NAMALWA (cell line): Measurements from ENCODE around the gene HSPB6.
"Not testable (repeated sequence)": the region's sequence is repeated elsewhere in the genome, so short reads cannot be mapped to it uniquely, and the experiment has no call there.

Experiments
- DNase-seq: peaks from one replicate; pipeline ENCODE4 v3.0.0-alpha.2; 2015; ENCODE audit warnings: low spot score

The HSPB6 gene, protein sequence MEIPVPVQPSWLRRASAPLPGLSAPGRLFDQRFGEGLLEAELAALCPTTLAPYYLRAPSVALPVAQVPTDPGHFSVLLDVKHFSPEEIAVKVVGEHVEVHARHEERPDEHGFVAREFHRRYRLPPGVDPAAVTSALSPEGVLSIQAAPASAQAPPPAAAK

DNA sequence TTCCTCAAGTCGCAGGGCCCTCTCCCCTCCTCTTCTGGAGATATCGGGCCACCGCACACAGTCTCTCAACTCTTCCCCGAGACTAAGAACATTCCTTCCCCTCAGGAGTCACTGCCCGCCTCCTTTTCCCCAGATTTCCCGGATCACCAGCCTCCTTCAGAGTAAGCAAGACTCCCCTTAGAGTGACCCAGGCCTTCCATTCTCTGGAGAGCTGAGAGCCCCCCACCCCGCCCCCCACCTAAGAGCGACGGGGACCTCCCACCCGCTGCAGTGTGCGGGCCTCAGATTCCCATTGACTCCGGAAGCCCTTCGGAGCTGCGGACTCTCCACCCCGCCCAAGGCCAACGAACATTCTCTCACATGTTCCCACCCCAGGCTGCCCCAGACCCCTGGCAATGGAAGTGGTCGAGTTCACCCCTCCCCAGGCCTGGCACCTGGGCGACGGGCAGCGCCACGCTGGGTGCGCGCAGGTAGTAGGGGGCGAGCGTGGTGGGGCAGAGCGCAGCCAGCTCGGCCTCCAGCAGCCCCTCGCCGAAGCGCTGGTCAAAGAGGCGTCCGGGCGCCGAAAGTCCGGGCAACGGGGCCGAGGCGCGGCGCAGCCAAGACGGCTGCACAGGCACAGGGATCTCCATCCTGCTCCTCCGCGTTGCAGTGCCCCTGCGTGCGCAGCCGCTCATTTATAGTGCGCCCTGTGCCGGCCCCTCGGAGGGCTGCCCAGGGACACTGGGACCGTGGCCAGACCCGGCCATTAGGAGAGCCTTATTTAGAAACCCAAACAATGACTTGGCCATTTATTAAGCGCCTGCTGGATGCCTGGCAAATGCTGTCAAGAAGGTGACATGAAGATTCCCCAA, at the start of gene HSPB6:
Gene HSPB6, minus strand, starts transcription at position 653 of the 854 bp plus-strand sequence. Its CDS starts 21 bp downstream, at position 632.
- no peak for DNase-seq

GRCh38 chr19:35806597-35806996, 49.8 kb upstream of the HSPB6 start:
- no peak for DNase-seq

GRCh38 chr19:35805526-35806102, 48.8 kb upstream of the HSPB6 start:
- no peak for DNase-seq

DNA sequence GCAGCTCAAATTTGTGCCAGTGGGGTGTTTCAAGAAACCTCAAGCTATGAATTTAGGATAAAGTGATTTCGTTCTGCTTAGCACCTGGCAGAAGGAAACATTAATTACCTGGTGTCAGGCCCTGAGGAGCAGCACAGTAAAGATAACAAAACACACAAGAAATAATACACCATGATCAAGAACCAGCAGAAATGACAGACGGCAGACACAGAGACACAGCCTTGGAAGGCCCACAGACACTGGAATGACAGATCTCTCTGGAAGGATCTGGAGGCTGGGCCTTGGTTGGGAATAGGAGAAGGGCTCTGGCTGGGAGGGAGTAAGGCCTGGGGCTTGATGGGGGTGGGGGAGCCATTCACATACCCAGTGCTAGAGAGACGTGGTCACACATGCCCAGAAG, 45.0 kb upstream of the HSPB6 start:
- no peak for DNase-seq

DNA sequence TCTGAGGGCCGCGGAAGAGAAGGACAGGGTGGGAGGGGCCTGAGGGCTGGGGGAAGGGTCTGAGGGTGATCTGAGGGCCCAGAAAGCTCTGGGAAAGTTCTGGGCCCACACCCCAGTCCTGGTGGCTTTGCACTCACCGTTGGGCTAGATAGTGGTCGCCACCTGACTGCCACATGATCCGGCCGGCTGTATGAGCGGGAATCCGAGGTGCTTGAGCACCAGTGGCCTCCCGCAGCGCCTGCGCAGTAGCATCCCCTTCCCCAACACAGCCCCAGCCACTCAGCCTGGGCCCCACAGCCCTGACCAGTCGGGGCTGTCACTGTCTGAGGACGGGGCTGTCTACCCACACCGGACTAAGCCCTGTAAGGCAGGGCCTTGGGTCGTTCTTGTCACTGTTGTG, 40.8 kb upstream of the HSPB6 start:
- DNase-seq, result no peak

DNA sequence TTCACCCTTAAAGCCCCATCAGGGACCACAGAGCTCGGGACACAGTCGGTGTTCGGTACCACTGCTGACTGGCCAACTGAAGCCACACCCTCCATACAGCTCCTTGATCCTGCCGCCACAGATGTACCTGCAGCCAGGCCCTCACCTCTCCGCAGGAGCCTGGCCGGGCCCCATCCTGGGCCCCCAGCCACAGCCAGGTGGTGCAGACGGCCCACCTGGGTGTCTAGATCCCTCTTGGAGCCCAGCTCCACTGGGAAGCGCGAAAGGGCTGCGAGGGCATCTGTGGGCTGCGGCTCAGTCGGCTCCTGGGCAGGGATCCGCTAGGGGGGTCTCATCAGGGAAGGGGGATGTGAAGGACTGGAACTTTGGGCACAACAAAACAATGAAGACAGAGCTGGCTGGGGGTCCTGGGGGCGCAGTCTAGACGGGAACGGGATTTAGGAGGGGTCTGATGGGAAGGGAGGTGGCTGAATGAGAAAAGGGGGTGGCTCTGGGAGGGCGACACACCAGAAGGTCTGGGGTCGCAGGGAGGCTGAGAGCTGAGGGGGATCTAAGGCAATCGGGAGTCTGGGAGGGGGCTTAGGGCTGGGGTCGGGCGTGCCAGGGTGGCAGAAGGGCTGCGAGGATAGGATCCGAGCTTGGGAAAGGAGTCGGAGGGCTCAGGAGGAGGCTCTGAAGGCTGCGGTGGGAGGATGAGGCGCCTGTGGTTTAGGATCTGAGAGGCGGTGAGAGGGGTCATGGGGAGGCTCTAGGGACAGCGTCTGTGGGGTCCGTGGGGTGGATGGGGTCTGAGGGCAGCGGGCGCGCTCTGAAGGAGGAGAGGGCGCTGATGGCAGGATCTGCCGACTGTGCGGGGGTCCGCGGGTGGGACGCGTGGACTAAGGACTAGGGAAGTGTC, 40.1 kb upstream of the HSPB6 start:
- no peak for DNase-seq

DNA sequence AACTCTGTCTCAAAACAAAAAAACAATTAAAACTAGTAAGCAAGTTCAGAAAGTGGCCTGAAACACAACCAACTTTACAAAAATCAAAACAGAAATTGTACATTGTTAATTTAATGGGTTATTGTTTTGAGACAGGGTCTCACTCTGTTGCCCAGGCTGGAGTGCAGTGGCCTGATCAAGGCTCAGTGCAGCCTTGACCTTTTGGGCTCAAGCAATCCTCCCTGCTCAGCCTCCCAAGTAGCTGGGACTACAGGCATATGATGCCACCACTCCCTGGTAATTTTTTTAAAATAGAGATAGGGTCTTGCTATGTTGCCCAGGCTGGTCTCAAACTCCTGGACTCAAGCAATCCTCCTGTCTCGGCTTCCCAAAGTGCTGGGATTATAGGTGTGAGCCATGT, 38.7 kb upstream of the HSPB6 start:
- DNase-seq, result not testable (repeated sequence)

DNA sequence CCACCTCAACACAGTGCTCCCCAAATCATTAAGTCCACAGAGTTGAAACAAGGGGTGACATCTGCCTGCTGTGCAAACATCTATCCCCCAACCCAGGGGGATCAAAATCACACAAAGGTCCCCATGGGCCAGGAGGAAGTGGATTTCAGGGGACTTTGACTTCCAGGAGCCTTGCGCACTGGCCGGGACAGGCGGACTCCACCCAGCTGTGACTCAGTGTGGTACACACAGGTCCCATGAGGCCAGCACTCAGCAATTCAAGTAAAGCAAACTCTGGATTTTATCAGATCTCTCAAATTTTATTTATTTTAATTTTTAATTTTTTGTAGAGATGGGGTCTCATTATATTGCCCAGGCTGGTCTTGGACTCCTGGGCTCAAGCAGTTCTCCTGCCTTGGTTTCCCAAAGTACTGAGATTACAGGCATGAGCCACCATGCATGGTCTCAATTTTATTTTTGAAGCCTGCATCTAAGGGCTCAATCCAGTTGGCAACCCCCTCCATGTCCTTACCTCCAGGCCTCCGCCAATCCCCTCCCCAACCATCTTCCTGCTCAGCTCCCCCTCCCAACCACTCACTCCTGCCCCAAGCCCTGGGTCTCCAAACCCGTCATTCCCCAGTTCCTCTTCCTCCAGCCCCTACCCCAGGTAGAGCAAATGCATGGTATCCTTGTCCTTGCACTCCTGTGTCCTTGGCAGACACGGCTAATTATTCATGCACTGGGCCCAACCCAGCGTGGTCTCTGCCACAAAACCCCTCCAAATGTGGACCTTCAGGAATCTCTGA, 36.7 kb upstream of the HSPB6 start:
- DNase-seq, result no peak

GRCh38 chr19:35792888-35793287, 36.1 kb upstream of the HSPB6 start:
- DNase-seq, result no peak

GRCh38 chr19:35792312-35792711, 35.5 kb upstream of the HSPB6 start:
- no peak for DNase-seq

DNA sequence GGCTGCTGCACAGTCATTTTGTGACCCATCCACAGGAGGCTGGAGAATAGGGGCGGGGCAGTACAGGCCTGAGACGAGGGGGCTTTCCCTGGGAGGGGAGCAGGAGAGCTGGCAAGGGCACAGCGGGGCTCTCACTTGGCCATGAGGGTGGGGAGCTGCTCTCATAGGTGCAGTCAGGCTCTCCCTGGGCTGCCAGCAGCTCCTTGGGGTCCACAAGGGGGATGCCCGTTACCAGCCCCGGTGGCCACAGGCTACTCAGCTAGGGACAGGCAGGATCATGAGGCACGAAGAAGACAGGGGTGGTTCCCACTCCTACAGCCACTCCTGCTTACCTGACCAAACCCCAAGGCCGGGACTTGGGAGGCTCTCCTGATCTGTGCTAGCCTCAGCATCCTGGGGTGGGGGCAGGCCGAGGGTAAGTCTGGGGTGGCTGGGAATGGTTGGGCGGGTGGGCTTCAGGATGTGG, 35.0 kb upstream of the HSPB6 start:
- DNase-seq, result no peak

DNA sequence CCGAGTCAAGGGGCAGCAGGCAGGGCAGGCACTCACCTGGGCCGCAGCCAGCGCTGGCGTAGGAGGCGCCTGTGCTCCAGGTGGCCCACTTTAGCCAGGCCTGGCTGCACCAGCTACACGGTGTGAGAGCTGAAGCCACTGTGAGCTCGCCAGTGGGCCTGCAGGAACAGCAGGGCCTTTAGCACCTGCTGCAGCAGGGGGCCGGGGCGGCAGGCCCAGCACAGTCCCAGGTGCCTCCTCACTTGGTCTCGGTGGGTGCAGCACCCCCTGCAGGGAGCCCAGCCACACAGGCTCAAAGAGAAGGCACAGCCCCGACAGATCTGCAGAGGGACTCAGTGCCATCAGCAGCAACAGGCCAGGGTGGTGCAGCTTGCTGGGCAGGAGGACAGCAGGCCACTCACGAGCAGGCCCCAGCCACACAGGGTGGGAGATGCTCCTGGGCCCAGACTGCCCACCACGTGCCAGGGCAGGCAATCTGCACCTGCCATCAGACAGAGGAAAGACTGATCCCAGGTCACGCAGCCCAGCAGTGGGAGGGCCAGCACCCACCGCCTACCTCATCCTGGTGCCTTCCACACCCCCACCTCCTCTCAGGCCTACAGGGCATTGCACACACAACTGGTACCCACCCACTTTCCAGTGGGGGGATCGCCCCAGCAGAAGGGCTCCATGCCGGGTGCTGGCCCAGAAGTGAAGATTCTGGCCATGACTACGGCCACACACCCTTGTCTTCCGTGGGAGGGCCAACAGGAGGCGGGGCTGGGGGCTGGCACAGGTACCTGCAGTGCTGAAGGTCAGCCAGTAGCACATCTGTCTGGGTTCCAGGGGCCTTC, 34.4 kb upstream of the HSPB6 start:
- DNase-seq, result peak; percentile 70

GRCh38 chr19:35789978-35790944, 33.4 kb upstream of the HSPB6 start:
- DNase-seq, result no peak

- no peak for DNase-seq
These were observed 32.6 kb upstream of the HSPB6 start for GRCh38 chr19:35789195-35789977.

GRCh38 chr19:35788205-35788960, 31.6 kb upstream of the HSPB6 start:
- no peak for DNase-seq

- DNase-seq, result no peak
These were observed 30.5 kb upstream of the HSPB6 start for GRCh38 chr19:35787227-35787799.
